Measurements from ENCODE around the gene CLMN. TPM values are rescaled to one million over a fixed set of nuclear protein-coding genes. Genes with fewer than 3 reads are reported as not detected.

The CLMN gene
- total RNA-seq, 5 donors from 2014 or later (not counting 1 experiment from before 2014, with no cell fraction given): 0.68 to 2.2 (median 0.99) TPM

GRCh38 chr14:95281560-95282176 is 38.0 kb downstream of the CLMN start:
- H3K9me3 Mint-ChIP-seq: no peaks in the 10 kb centered on the region
- DNase-seq (no peak), ATAC-seq (replicated peaks in 1 of 4) (no peak)
- no peak overlapping the region for H3K27ac Mint-ChIP-seq
- H3K4me1 Mint-ChIP-seq: no peaks in the 10 kb centered on the region
- no peaks in the 10 kb centered on the region for H3K36me3 Mint-ChIP-seq
- no peak overlapping the region for H3K27ac ChIP-seq (ENCODE audit: low read length)
- no peak overlapping the region for H3K4me3 Mint-ChIP-seq
- no peak overlapping the region for H3K4me3 ChIP-seq (ENCODE audit: control insufficient read depth in 1 of 2, extremely low read depth in 1 of 2, low read length in 1 of 2)
- no peaks in the 10 kb centered on the region for H3K4me1 ChIP-seq (ENCODE audit: control insufficient read depth in 1 of 2, extremely low read depth in 1 of 2, insufficient read depth in 2 of 2, low read length in 2 of 2)
- POLR2A ChIA-PET: no interaction called here
- no peaks in the 10 kb centered on the region for H3K36me3 ChIP-seq (ENCODE audit: control insufficient read depth in 2 of 2, extremely low read depth in 1 of 2, insufficient read depth in 1 of 2, low read length in 1 of 2)
- no CpG with 5 or more reads among the region's 4 CpGs for WGBS (ENCODE audit: insufficient coverage)
- CTCF ChIA-PET: no interaction called here
- peaks cover 0 to 2% of the 10 kb centered on the region in 2 donors for H3K27me3 Mint-ChIP-seq
- peaks cover 0 to 3% of the 10 kb centered on the region in 2 experiments for H3K27me3 ChIP-seq (replicated peaks in 1 of 2; ENCODE audit: control insufficient read depth in 2 of 2, extremely low read depth in 1 of 2, insufficient read depth in 2 of 2, low read length in 1 of 2)
- H3K9me3 ChIP-seq: no peaks in the 10 kb centered on the region

DNA sequence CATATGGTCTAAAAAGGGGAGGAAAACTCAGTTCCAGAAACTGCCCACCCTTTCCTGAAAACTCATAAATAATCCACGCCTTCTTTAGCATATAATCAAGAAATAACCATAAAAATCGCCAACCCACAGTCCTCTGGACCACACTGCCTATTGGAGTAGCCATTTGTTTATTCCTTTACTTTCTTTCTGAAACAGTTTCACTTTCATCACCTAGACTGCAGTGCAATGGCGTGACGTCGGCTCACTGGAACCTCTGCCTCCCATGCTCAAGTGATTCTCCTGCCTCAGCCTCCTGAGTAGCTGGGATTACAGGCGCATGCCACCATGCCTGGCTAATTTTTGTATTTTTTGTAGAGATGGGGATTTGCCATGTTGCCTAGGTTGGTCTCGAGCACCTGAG is 44.2 kb downstream of the CLMN start:
- CTCF ChIA-PET: no interaction called here
- POLR2A ChIA-PET: no interaction called here
- H3K4me3 Mint-ChIP-seq: no peak overlapping the region

GRCh38 chr14:95274874-95275273 is 44.8 kb downstream of the CLMN start:
- H3K4me3 Mint-ChIP-seq: no peak overlapping the region
- CTCF ChIA-PET: no interaction called here

More for the DNA sequence above, 44.2 kb downstream of the CLMN start:
- H3K9me3 Mint-ChIP-seq: no peaks in the 10 kb centered on the region
- no peaks in the 10 kb centered on the region for H3K4me1 ChIP-seq (ENCODE audit: control insufficient read depth in 1 of 2, extremely low read depth in 1 of 2, insufficient read depth in 2 of 2, low read length in 2 of 2)
- no peaks in the 10 kb centered on the region for H3K9me3 ChIP-seq
- H3K4me1 Mint-ChIP-seq: no peaks in the 10 kb centered on the region
- no peaks in the 10 kb centered on the region for H3K36me3 ChIP-seq (ENCODE audit: control insufficient read depth in 2 of 2, extremely low read depth in 1 of 2, insufficient read depth in 1 of 2, low read length in 1 of 2)
- no peak overlapping the region for H3K27ac ChIP-seq (ENCODE audit: low read length)
- H3K4me3 ChIP-seq (ENCODE audit: control insufficient read depth in 1 of 2, extremely low read depth in 1 of 2, low read length in 1 of 2): no peak overlapping the region
- H3K27me3 ChIP-seq (replicated peaks in 1 of 2; ENCODE audit: control insufficient read depth in 2 of 2, extremely low read depth in 1 of 2, insufficient read depth in 2 of 2, low read length in 1 of 2): no peaks in the 10 kb centered on the region
- H3K27me3 Mint-ChIP-seq: peaks cover 0 to 2% of the 10 kb centered on the region in 2 donors
- no peak overlapping the region for H3K27ac Mint-ChIP-seq
- WGBS (ENCODE audit: insufficient coverage): 84% methylated on average over 7 of the region's 7 CpGs
- DNase-seq (no peak), ATAC-seq (replicated peaks in 1 of 4) (no peak)
- H3K36me3 Mint-ChIP-seq: no peaks in the 10 kb centered on the region

GRCh38 chr14:95274279-95274678 is 45.4 kb downstream of the CLMN start:
- 44% methylated on average over 3 of the region's 7 CpGs for WGBS (ENCODE audit: insufficient coverage)

More at GRCh38 chr14:95274874-95275273, 44.8 kb downstream of the CLMN start:
- peaks cover 0 to 2% of the 10 kb centered on the region in 2 donors for H3K27me3 Mint-ChIP-seq
- Histone ChIP-seq H3K27me3 (replicated peaks in 1 of 2; ENCODE audit: control insufficient read depth in 2 of 2, extremely low read depth in 1 of 2, insufficient read depth in 2 of 2, low read length in 1 of 2) (no peaks in the 10 kb centered on the region), H3K4me1 (ENCODE audit: control insufficient read depth in 1 of 2, extremely low read depth in 1 of 2, insufficient read depth in 2 of 2, low read length in 2 of 2) (no peaks in the 10 kb centered on the region), H3K4me3 (ENCODE audit: control insufficient read depth in 1 of 2, extremely low read depth in 1 of 2, low read length in 1 of 2) (no peak overlapping the region), H3K9me3 (no peaks in the 10 kb centered on the region), H3K36me3 (ENCODE audit: control insufficient read depth in 2 of 2, extremely low read depth in 1 of 2, insufficient read depth in 1 of 2, low read length in 1 of 2) (no peaks in the 10 kb centered on the region), H3K27ac (ENCODE audit: low read length) (no peak overlapping the region)
- no peaks in the 10 kb centered on the region for H3K36me3 Mint-ChIP-seq
- no peak overlapping the region for H3K27ac Mint-ChIP-seq
- DNase-seq (no peak), ATAC-seq (replicated peaks in 1 of 4) (no peak)
- no peaks in the 10 kb centered on the region for H3K9me3 Mint-ChIP-seq
- no peaks in the 10 kb centered on the region for H3K4me1 Mint-ChIP-seq
- 63% methylated on average over 1 of the region's 6 CpGs for WGBS (ENCODE audit: insufficient coverage)
- POLR2A ChIA-PET: no interaction called here

GRCh38 chr14:95273001-95273978 is 46.4 kb downstream of the CLMN start:
- no peaks in the 10 kb centered on the region for H3K4me1 Mint-ChIP-seq
- no peaks in the 10 kb centered on the region for H3K36me3 ChIP-seq (ENCODE audit: control insufficient read depth in 2 of 2, extremely low read depth in 1 of 2, insufficient read depth in 1 of 2, low read length in 1 of 2)
- ATAC-seq (replicated peaks in 1 of 4) (no peak), DNase-seq (no peak)
- CTCF ChIA-PET: no interaction called here
- H3K27ac Mint-ChIP-seq: no peak overlapping the region
- no peak overlapping the region for H3K27ac ChIP-seq (ENCODE audit: low read length)
- POLR2A ChIA-PET: no interaction called here
- no peaks in the 10 kb centered on the region for H3K9me3 ChIP-seq
- H3K4me3 Mint-ChIP-seq: no peak overlapping the region
- no peaks in the 10 kb centered on the region for H3K36me3 Mint-ChIP-seq
- H3K9me3 Mint-ChIP-seq: no peaks in the 10 kb centered on the region
- H3K4me3 ChIP-seq (ENCODE audit: control insufficient read depth in 1 of 2, extremely low read depth in 1 of 2, low read length in 1 of 2): no peak overlapping the region
- 88% methylated on average over 9 of the region's 17 CpGs for WGBS (ENCODE audit: insufficient coverage)
- H3K27me3 ChIP-seq (replicated peaks in 1 of 2; ENCODE audit: control insufficient read depth in 2 of 2, extremely low read depth in 1 of 2, insufficient read depth in 2 of 2, low read length in 1 of 2): peaks cover 0 to 4% of the 10 kb centered on the region in 2 experiments
- no peaks in the 10 kb centered on the region for H3K27me3 Mint-ChIP-seq
- no peaks in the 10 kb centered on the region for H3K4me1 ChIP-seq (ENCODE audit: control insufficient read depth in 1 of 2, extremely low read depth in 1 of 2, insufficient read depth in 2 of 2, low read length in 2 of 2)

More at GRCh38 chr14:95274279-95274678, 45.4 kb downstream of the CLMN start:
- Mint-ChIP-seq H3K36me3 (no peaks in the 10 kb centered on the region), H3K4me3 (no peak overlapping the region), H3K4me1 (no peaks in the 10 kb centered on the region), H3K27me3 (peaks cover 0 to 2% of the 10 kb centered on the region in 2 donors), H3K27ac (no peak overlapping the region), H3K9me3 (no peaks in the 10 kb centered on the region)
- Histone ChIP-seq H3K36me3 (ENCODE audit: control insufficient read depth in 2 of 2, extremely low read depth in 1 of 2, insufficient read depth in 1 of 2, low read length in 1 of 2) (no peaks in the 10 kb centered on the region), H3K27me3 (replicated peaks in 1 of 2; ENCODE audit: control insufficient read depth in 2 of 2, extremely low read depth in 1 of 2, insufficient read depth in 2 of 2, low read length in 1 of 2) (peaks cover 0 to 4% of the 10 kb centered on the region in 2 experiments), H3K9me3 (no peaks in the 10 kb centered on the region), H3K4me3 (ENCODE audit: control insufficient read depth in 1 of 2, extremely low read depth in 1 of 2, low read length in 1 of 2) (no peak overlapping the region), H3K27ac (ENCODE audit: low read length) (no peak overlapping the region), H3K4me1 (ENCODE audit: control insufficient read depth in 1 of 2, extremely low read depth in 1 of 2, insufficient read depth in 2 of 2, low read length in 2 of 2) (no peaks in the 10 kb centered on the region)
- ChIA-PET POLR2A (no interaction called here), CTCF (no interaction called here)
- ATAC-seq (replicated peaks in 1 of 4) (no peak), DNase-seq (no peak)

- H3K4me3 ChIP-seq (ENCODE audit: control insufficient read depth in 1 of 2, extremely low read depth in 1 of 2, low read length in 1 of 2): no peak overlapping the region
- H3K27me3 Mint-ChIP-seq: no peaks in the 10 kb centered on the region
- no peak overlapping the region for H3K27ac ChIP-seq (ENCODE audit: low read length)
- no peaks in the 10 kb centered on the region for H3K9me3 ChIP-seq
- no peak overlapping the region for H3K27ac Mint-ChIP-seq
- H3K9me3 Mint-ChIP-seq: peaks cover 0 to 7% (median 0%) of the 10 kb centered on the region in 3 donors
- H3K27me3 ChIP-seq (replicated peaks in 1 of 2; ENCODE audit: control insufficient read depth in 2 of 2, extremely low read depth in 1 of 2, insufficient read depth in 2 of 2, low read length in 1 of 2): peaks cover 0 to 4% of the 10 kb centered on the region in 2 experiments
- H3K36me3 ChIP-seq (ENCODE audit: control insufficient read depth in 2 of 2, extremely low read depth in 1 of 2, insufficient read depth in 1 of 2, low read length in 1 of 2): no peaks in the 10 kb centered on the region
- ChIA-PET POLR2A (no interaction called here), CTCF (no interaction called here)
- peaks cover 6 to 9% (median 8%) of the 10 kb centered on the region in 3 donors for H3K4me1 Mint-ChIP-seq
- WGBS (ENCODE audit: insufficient coverage): 86% methylated on average over 5 of the region's 5 CpGs
- ATAC-seq (replicated peaks in 1 of 4) (no peak), DNase-seq (no peak)
- no peaks in the 10 kb centered on the region for H3K4me1 ChIP-seq (ENCODE audit: control insufficient read depth in 1 of 2, extremely low read depth in 1 of 2, insufficient read depth in 2 of 2, low read length in 2 of 2)
- H3K4me3 Mint-ChIP-seq: no peak overlapping the region
- H3K36me3 Mint-ChIP-seq: no peaks in the 10 kb centered on the region
Observed at GRCh38 chr14:95272057-95272456, 47.7 kb downstream of the CLMN start.

All from T-cell (primary cell).